Activated effector memory CD4-positive, alpha-beta T cell treated with anti-CD3 and anti-CD28 coated beads, Interleukin-2, amount 50 U/mL, for 16 hours (primary cell): ENCODE data around the gene LINGO3.
A peak's percentile ranks its signal among the peaks of the same experiment; 100 is the strongest.

ENCODE experiments used
- DNase-seq: peaks from one replicate; pipeline ENCODE4 v3.0.0-alpha.2; 2020

LINGO3 gene

GRCh38 chr19:2278459-2279158 lies 29.3 kb downstream of the LINGO3 start:
- DNase-seq = no peak

- no peak for DNase-seq
Measured at GRCh38 chr19:2277138-2277537, 30.8 kb downstream of the LINGO3 start.

- DNase-seq = no peak
Measured at GRCh38 chr19:2276429-2276986, 31.4 kb downstream of the LINGO3 start.

- DNase-seq = no peak
Measured at GRCh38 chr19:2275588-2276428, 32.1 kb downstream of the LINGO3 start.

GRCh38 chr19:2274931-2275535 lies 32.9 kb downstream of the LINGO3 start:
- DNase-seq = no peak

GRCh38 chr19:2274185-2274711 lies 33.7 kb downstream of the LINGO3 start:
- no peak for DNase-seq

GRCh38 chr19:2273356-2274184 lies 34.4 kb downstream of the LINGO3 start:
- peak; percentile 91 for DNase-seq

- peak; percentile 74 for DNase-seq
Measured at GRCh38 chr19:2271234-2272103, 36.5 kb downstream of the LINGO3 start.

GRCh38 chr19:2270423-2271233 lies 37.3 kb downstream of the LINGO3 start:
- peak; percentile 91 for DNase-seq

GRCh38 chr19:2270157-2270422 lies 37.9 kb downstream of the LINGO3 start:
- DNase-seq = peak; percentile 81

GRCh38 chr19:2269244-2270156 lies 38.5 kb downstream of the LINGO3 start:
- DNase-seq = peak; percentile 100

GRCh38 chr19:2268861-2269243 lies 39.1 kb downstream of the LINGO3 start:
- DNase-seq = no peak

GRCh38 chr19:2268480-2268830 lies 39.5 kb downstream of the LINGO3 start:
- no peak for DNase-seq

- no peak for DNase-seq
Measured at GRCh38 chr19:2266183-2266993, 41.6 kb downstream of the LINGO3 start.

- DNase-seq = peak; percentile 85
Measured at GRCh38 chr19:2261438-2262172, 46.3 kb downstream of the LINGO3 start.

GRCh38 chr19:2260341-2260805 lies 47.6 kb downstream of the LINGO3 start:
- DNase-seq = no peak

- DNase-seq = no peak
Measured at GRCh38 chr19:2259336-2259735, 48.6 kb downstream of the LINGO3 start.
